ENCODE data around the gene METTL2B.
"Not testable (repeated sequence)": the region's sequence is repeated elsewhere in the genome, so short reads cannot be mapped to it uniquely, and the experiment has no call there.

DNA sequence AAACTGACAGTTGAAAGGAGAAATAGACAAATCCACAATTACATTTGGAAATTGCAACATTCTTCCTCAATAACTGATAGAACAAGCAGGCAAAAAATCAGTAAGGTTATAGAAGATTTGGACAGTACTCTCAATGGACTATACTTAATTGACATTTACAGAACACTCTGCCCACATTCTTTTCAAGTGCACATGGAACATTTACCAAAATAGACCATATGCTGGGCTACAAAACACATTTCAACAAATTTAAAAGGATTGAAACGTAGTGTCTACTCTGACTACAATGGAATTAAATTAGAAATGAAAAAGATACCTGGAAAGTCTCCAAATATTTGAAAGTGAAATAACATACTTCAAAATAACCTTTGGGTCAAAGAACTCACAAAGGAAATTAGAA lies 77.8 kb downstream of the METTL2B start:
- TF ChIP-seq ZNF274 (IDR thresholded peaks at IDR 0.05; ENCODE audit: low read depth, low read length); YY1 (IDR thresholded peaks at IDR 0.05; ENCODE audit: insufficient read depth, insufficient read length); SUZ12 (IDR thresholded peaks at IDR 0.05; ENCODE audit: extremely low read depth, insufficient read depth, insufficient read length): not testable (repeated sequence)
